ENCODE results near the gene INTS15.
"Not testable (repeated sequence)": the region's sequence is repeated elsewhere in the genome, so short reads cannot be mapped to it uniquely, and the experiment has no call there.

The INTS15 gene

GRCh38 chr7:6619961-6620360, 30.1 kb downstream of the INTS15 start:
- no peak for DNase-seq

GRCh38 chr7:6621195-6622133, 31.6 kb downstream of the INTS15 start:
- DNase-seq, result no peak

DNA sequence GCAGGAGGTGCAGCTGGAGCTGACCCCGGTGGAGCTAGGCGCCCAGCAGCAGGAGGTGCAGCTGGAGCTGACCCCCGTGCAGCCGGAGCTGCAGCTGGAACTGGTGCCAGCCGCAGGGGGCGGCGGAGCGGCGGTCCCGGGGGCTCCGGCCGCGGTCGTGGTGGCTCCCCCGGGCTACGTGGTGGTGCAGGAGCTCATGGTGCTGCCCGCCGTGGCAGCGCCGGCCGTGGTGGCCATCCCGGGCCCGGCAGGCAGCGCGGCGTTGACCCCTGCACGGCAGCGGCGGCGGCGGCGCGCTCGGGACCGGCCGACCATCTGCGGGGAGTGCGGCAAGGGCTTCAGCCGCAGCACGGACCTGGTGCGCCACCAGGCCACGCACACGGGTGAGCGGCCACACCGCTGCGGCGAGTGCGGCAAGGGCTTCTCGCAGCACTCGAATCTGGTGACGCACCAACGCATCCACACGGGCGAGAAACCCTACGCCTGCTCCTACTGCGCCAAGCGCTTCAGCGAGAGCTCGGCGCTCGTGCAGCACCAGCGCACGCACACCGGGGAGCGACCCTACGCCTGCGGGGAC, 32.4 kb downstream of the INTS15 start:
- no peak for DNase-seq

DNA sequence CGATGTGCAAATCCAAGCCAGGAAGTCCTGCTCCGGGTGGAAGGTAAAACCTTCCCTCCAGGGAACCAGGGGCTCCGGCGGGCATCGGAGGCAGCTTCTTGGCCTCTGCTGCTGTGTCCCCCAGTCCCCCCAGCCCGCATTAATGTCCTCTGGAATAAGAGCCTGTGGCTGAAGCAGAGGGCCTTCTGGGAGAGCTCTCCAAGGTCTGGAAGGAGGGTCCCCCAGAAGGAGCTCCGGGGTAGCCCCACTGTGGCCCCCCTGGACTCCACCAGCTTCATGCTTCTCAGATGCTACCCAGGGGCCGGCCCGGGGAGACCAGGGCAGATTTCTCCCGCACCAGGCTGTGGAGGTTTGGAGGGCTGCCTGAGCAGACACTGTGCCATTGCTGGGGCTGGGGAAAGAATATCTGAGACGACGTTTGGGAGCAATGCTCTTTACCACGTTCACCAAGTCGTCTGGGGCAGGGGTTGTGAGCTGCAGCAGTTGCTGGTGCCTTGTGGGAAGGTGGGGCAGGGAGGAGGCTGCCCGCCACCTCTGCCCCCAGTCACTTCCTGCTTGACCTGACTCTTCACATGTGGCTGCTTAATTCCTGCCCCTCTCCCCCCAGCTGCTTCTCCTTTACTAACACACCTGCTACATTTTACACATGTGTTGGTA, 33.9 kb downstream of the INTS15 start:
- no peak for DNase-seq

DNA sequence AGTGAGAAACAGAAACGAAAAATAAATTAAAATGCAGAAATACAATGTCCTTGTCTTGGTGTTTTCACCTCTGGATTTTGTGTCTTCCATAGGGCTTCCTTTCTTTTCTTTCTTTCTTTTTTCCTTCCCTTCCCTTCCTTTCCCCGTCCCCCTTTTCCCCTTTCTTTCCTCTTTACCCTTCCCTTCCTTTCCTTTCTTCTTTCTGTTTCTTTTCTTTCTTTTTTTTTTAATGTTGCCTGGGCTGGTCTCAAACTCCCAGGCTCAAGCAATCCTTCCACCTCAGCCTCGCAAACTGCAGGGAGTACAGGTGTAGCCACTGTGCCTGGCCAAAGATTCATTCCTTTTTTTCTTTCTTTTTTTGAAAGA, 34.4 kb downstream of the INTS15 start:
- DNase-seq, result no peak

- no peak for DNase-seq
Measured at GRCh38 chr7:6628045-6628444, 38.2 kb downstream of the INTS15 start.

- DNase-seq, result no peak
Measured at GRCh38 chr7:6630007-6630849, 40.4 kb downstream of the INTS15 start.

- DNase-seq, result no peak
Measured at GRCh38 chr7:6631605-6632004, 41.8 kb downstream of the INTS15 start.

- no peak for DNase-seq
Measured at GRCh38 chr7:6634021-6634420, 44.2 kb downstream of the INTS15 start.

GRCh38 chr7:6634971-6635370, 45.1 kb downstream of the INTS15 start:
- DNase-seq, result not testable (repeated sequence)

DNA sequence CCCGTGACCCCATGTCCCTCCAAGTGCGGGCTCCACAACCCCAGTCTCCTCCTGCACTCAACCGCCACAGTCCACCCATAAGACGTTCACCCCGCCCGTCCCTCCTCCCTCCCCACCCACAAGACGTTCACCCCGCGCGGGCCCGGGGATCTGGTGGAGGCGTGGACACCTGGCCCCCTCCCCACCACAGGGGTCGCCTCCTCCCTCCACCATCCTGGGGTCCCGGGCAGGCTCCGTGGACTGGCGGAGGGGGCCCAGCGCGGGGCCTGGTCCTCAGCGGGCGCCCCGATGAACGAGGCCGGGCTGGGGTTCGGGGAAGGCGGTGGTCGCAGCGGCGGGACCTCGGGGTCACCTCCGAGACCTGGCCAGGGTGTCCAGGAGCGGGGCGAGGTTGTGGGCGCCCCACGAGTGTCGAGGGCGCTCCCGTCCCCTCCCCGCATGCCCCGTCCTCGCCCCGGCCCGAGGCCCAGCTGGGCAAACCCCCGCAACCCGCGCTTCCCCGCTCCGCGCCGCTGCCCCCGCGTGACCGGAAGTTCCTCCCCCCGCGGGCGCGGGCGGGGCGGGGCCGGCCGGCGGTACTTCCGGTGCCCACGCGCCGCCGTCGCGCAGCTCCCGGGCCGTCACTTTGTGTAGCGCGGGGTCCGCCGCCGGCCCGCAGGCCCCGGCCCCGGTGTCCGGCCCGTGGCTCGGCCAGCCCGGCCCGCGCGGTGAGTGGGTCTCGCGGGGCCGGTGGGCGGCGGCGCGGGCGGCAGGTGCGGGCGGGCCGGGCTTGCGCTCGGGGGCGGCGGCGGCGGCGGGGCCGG, 47.1 kb downstream of the INTS15 start, which contains the start of gene ZNF316:
Gene ZNF316, plus strand, starts transcription at position 578 of the 803 bp plus-strand sequence. CDS start 5,092 bp downstream, outside the sequence.
- peak; percentile 66 for DNase-seq

- peak; percentile 65 for DNase-seq
Measured at GRCh38 chr7:6637544-6638229, 47.9 kb downstream of the INTS15 start.

DNA sequence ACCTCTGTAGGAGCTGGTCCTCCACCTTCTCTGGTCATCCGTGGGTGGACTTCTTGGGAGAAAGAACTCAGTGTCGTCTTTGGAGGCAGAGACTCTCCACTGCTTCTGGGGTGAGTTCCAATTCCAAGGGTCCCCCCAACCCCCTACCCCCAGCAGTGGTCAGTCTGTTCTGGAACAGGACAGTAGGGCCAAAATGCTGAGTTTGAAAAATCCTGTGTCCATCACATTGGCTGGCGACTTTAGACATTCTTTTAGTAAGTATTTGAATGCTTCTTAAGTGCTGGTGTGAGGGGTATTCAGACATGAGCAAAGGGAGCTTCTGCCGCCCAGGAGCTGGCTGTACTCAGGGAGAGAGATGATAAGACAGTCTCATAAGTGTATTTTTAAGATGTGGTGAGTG, 49.2 kb downstream of the INTS15 start:
- no peak for DNase-seq

- no peak for DNase-seq
Measured at GRCh38 chr7:6639627-6640026, 49.8 kb downstream of the INTS15 start.

DNA sequence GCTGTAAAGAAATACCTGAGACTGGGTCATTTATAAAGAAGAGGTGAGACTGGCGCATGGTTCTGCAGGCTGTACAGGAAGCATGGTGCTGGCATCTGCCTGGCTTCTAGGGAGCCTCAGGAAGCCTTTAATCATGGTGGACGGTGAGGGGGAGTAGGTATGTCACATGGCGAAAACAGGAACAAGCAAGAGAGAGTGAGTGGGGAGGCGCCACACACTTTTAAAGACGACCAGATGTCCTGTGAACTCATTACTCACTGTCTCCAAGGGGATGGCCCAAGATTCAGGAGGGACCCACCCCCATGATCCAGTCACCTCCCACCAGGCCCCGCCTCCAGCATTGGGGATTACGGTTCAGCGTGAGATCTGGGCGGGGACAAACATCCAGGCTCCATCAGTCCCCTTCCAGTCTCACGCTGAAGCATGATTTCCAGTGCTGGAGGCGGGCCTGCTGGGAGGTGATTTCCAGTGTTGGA, 50.5 kb downstream of the INTS15 start:
- DNase-seq, result peak; percentile 28

GRCh38 chr7:6641305-6642035, 51.6 kb downstream of the INTS15 start:
- no peak for DNase-seq

DNA sequence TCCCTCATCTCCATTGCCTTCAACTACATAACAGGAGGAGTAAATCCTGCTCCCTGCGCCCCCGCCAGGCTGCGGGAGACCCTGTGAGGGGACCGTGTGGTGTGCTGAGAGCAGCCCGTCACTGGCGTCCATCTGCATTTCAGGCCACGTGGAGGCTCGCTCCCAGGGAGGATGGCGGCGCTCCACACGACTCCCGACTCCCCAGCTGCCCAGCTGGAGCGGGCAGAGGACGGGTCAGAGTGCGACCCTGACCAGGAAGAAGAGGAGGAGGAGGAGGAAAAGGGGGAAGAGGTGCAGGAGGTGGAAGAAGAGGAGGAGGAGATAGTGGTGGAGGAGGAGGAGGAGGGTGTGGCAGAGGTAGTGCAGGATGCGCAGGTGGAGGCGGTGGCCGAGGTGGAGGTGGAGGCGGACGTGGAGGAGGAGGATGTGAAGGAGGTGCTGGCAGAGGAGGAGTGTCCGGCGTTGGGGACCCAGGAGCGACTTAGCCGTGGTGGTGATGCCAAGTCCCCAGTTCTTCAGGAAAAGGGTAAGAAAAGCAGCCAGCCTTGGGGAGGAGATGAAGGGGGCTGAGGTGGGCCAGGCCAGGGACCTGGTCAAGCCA, 52.5 kb downstream of the INTS15 start:
- no peak for DNase-seq

DNA sequence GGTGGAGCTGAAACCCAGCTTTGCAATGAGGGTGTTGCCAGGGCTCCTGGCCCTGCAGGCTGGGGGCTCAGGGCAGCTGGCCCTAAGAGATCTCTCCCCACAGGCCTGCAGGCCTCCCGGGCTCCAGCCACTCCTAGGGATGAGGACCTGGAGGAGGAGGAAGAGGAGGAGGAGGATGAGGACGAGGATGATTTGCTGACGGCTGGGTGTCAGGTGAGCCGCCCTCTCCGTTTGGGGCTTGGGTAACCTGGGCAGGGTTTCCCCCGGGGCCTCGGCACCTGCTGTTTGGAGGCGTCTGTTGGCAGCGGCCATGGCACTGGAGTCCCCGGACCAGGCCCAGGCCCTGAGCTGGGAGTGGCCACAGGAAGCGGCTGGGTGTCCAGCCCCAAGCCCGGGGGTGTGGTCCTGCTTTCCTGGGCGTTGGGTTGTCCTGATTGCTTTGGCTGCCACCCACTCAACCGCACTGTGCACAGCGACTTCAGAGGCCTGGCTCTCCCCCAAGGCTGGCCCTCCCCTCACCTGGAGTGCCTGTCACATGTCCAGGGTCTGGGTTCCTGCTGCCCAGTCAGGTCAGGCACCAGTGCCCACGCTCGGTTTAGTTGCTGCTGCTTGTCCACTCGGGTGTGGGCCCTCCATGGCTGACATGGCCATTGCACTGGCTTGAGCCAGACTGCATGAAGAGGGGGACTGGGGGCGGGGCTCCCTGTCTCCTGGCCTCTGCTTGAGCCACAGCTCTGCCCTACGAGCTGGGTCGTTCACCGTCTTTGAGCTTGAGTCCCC, 53.2 kb downstream of the INTS15 start:
- DNase-seq, result no peak

Measured in activated CD8-positive, alpha-beta memory T cell treated with anti-CD3 and anti-CD28 coated beads, Interleukin-2, amount 50 U/mL, for 4 hours (primary cell).